Activated B cell treated with CpG ODN at 0.5 μM for 24 hours (primary cell): ENCODE data around the gene GABRA5. TPM values are rescaled to one million over a fixed set of nuclear protein-coding genes. Genes with fewer than 3 reads are reported as not detected.

Experiments
- ATAC-seq: fragments of 200-7000 bp; cut with Tn5 transposase; one replicate; pipeline ENCODE4 v1.10.0; 2021; ENCODE audit warnings: low read depth, mild to moderate bottlenecking, moderate library complexity
- CTCF ChIA-PET: fragments of 350-600 bp; sonication (Branson Sonifier 250); formaldehyde crosslinking; loops from one replicate; lab custom pipeline; 2021; ENCODE audit warnings: antibody characterized with exemption; lab: Charles Lee
- POLR2A ChIA-PET: fragments of 350-600 bp; sonication (Branson Sonifier 250); formaldehyde crosslinking; loops from one replicate; lab custom pipeline; 2021; ENCODE audit warnings: antibody characterized with exemption; lab: Charles Lee
- DNase-seq: peaks from one replicate; pipeline ENCODE4 v3.0.0; 2022
- H3K27ac Mint-ChIP-seq: one replicate; pipeline ENCODE4 v1.8.0; 2020; ENCODE audit warnings: mixed read lengths
- H3K27me3 Mint-ChIP-seq: one replicate; pipeline ENCODE4 v1.8.0; 2021; ENCODE audit warnings: mixed read lengths
- H3K36me3 Mint-ChIP-seq: one replicate; pipeline ENCODE4 v1.8.0; 2021; ENCODE audit warnings: low read depth, mixed read lengths
- H3K4me1 Mint-ChIP-seq: one replicate; pipeline ENCODE4 v1.8.0; 2021; ENCODE audit warnings: mixed read lengths
- H3K4me3 Mint-ChIP-seq: one replicate; pipeline ENCODE4 v1.8.0; 2020; ENCODE audit warnings: mild to moderate bottlenecking, mixed read lengths
- H3K9me3 Mint-ChIP-seq: one replicate; pipeline ENCODE4 v1.8.0; 2020; ENCODE audit warnings: mixed read lengths
- CTCF ChIP-seq: fragments of 200-600 bp; IDR thresholded peaks from one replicate; pipeline ENCODE4 v1.8.0; 2022; ENCODE audit warnings: antibody characterized with exemption, mild to moderate bottlenecking
- intact Hi-C: fragments of 100-400 bp; cut with micrococcal nuclease; formaldehyde crosslinking; loops from one replicate; pipeline ENCODE4 v1.15.1; 2024
- total RNA-seq: library from RNA; stranded (reverse); gene quantifications from 2 replicates; pipeline ENCODE4 v1.2.3, GENCODE V29; 2022

The GABRA5 gene
- total RNA-seq, 1 donor from 2014 or later: not detected

GRCh38 chr15:26968806-26969205 is 101.9 kb downstream of the GABRA5 start:
- no peak for ATAC-seq
- H3K27me3 Mint-ChIP-seq: peaks cover 13% of the 10 kb centered on the region
- POLR2A ChIA-PET: no interaction called here
- H3K27ac Mint-ChIP-seq: no peak overlapping the region
- no peaks in the 10 kb centered on the region for H3K4me1 Mint-ChIP-seq
- TF ChIP-seq CTCF: no peak
- DNase-seq: no peak
- H3K9me3 Mint-ChIP-seq: peaks cover 2% of the 10 kb centered on the region
- intact Hi-C loops: no loop called here
- CTCF ChIA-PET: no interaction called here
- H3K4me3 Mint-ChIP-seq: no peak overlapping the region
- H3K36me3 Mint-ChIP-seq: no peaks in the 10 kb centered on the region

GRCh38 chr15:26970712-26971210 is 103.9 kb downstream of the GABRA5 start, which contains the start of gene GABRG3:
Gene GABRG3 (plus strand): TSS chr15:26971181.
- no peak for TF ChIP-seq CTCF
- intact Hi-C loops: no loop called here

GRCh38 chr15:26971271-26972018 is 104.6 kb downstream of the GABRA5 start:
- H3K4me1 Mint-ChIP-seq: no peaks in the 10 kb centered on the region
- ATAC-seq (no peak), DNase-seq (no peak)
- peaks cover 2% of the 10 kb centered on the region for H3K9me3 Mint-ChIP-seq
- CTCF ChIA-PET: no interaction called here
- H3K36me3 Mint-ChIP-seq: no peaks in the 10 kb centered on the region
- peaks cover 13% of the 10 kb centered on the region for H3K27me3 Mint-ChIP-seq
- intact Hi-C loops: no loop called here
- POLR2A ChIA-PET: no interaction called here
- TF ChIP-seq CTCF: no peak
- H3K4me3 Mint-ChIP-seq: no peak overlapping the region
- no peak overlapping the region for H3K27ac Mint-ChIP-seq

More at GRCh38 chr15:26970712-26971210, 103.9 kb downstream of the GABRA5 start, which contains the start of gene GABRG3:
- Mint-ChIP-seq H3K4me3 (no peak within 1 kb of the TSS), H3K27me3 (peaks cover 13% of the 10 kb centered on the region), H3K36me3 (no peaks in the 10 kb centered on the region), H3K4me1 (no peaks in the 10 kb centered on the region), H3K9me3 (peaks cover 2% of the 10 kb centered on the region), H3K27ac (no peak within 1 kb of the TSS)
- DNase-seq: no peak
- POLR2A ChIA-PET: no interaction called here
- CTCF ChIA-PET: no interaction called here
- no peak for ATAC-seq

- Mint-ChIP-seq H3K36me3 (no peaks in the 10 kb centered on the region), H3K4me3 (no peak overlapping the region), H3K9me3 (peaks cover 5% of the 10 kb centered on the region), H3K27me3 (peaks cover 13% of the 10 kb centered on the region), H3K4me1 (no peaks in the 10 kb centered on the region), H3K27ac (no peak overlapping the region)
- no peak for TF ChIP-seq CTCF
- intact Hi-C loops: no loop called here
- POLR2A ChIA-PET: no interaction called here
- no peak for DNase-seq
- no peak for ATAC-seq
- CTCF ChIA-PET: no interaction called here
These were observed 105.8 kb downstream of the GABRA5 start for GRCh38 chr15:26972636-26973035.

GRCh38 chr15:26974120-26974780 is 107.4 kb downstream of the GABRA5 start:
- intact Hi-C loops: no loop called here
- ATAC-seq: no peak
- no peak for TF ChIP-seq CTCF
- no peak overlapping the region for H3K4me3 Mint-ChIP-seq
- peaks cover 5% of the 10 kb centered on the region for H3K9me3 Mint-ChIP-seq
- no peaks in the 10 kb centered on the region for H3K36me3 Mint-ChIP-seq
- no peak for DNase-seq
- H3K27ac Mint-ChIP-seq: no peak overlapping the region
- peaks cover 10% of the 10 kb centered on the region for H3K27me3 Mint-ChIP-seq
- CTCF ChIA-PET: no interaction called here
- H3K4me1 Mint-ChIP-seq: no peaks in the 10 kb centered on the region
- POLR2A ChIA-PET: no interaction called here
